Liver (tissue), 9 donors: Measurements from ENCODE around the gene PRSS33. TPM values are rescaled to one million over a fixed set of nuclear protein-coding genes. Genes with fewer than 3 reads are reported as not detected.

Experiments
- DNase-seq: peaks from one replicate; pipeline ENCODE4 v3.0.0-alpha.2; 2017; ENCODE audit warnings: low spot score
- H3K27ac ChIP-seq, 2 donors: one replicate each; pipeline ENCODE4 v1.7.0; 2013; ENCODE audit warnings: inconsistent platforms in 2 of 2, low read length in 2 of 2, control low read depth in 1 of 2, low read depth in 1 of 2, mild to moderate bottlenecking in 1 of 2
- H3K27me3 ChIP-seq, 4 donors: one replicate each; pipeline versions ENCODE4 v1.6.1 to v1.7.0; 2013; ENCODE audit warnings: low read length in 3 of 4, inconsistent platforms in 1 of 4, mild to moderate bottlenecking in 1 of 4, moderate library complexity in 1 of 4; ENCODE audit not compliant: control insufficient read depth in 4 of 4, insufficient read depth in 4 of 4
- H3K36me3 ChIP-seq, 4 donors: one replicate each; pipeline versions ENCODE4 v1.6.1 to v1.7.0; 2013; ENCODE audit warnings: low read length in 3 of 4, mild to moderate bottlenecking in 3 of 4, low read depth in 1 of 4, moderate library complexity in 1 of 4; ENCODE audit not compliant: control insufficient read depth in 4 of 4, insufficient read depth in 3 of 4
- H3K4me1 ChIP-seq, 4 donors: one replicate each; pipeline versions ENCODE4 v1.6.1 to v1.7.0; 2013; ENCODE audit warnings: low read length in 3 of 4, mild to moderate bottlenecking in 3 of 4, moderate library complexity in 1 of 4; ENCODE audit not compliant: control insufficient read depth in 4 of 4, insufficient read depth in 4 of 4
- H3K4me3 ChIP-seq, 3 donors: one replicate each; pipeline versions ENCODE4 v1.6.1 to v1.7.0; 2013; ENCODE audit warnings: low read length in 3 of 3, control low read depth in 1 of 3, low read depth in 1 of 3, mild to moderate bottlenecking in 1 of 3
- H3K9ac ChIP-seq, 2 donors: one replicate each; pipeline ENCODE4 v1.7.0; 2013; ENCODE audit warnings: low read length in 2 of 2, mild to moderate bottlenecking in 2 of 2, moderate library complexity in 2 of 2, control low read depth in 1 of 2, low read depth in 1 of 2
- H3K9me3 ChIP-seq, 4 donors: one replicate each; pipeline versions ENCODE4 v1.6.1 to v1.7.0; 2013; ENCODE audit warnings: low read length in 3 of 4; ENCODE audit not compliant: control insufficient read depth in 4 of 4
- EGR1 ChIP-seq, 2 donors: IDR thresholded peaks; 2 replicates each; pipeline ENCODE4 v1.6.1; 2016 to 2018; ENCODE audit warnings: antibody characterized with exemption in 2 of 2, low read depth in 2 of 2
- FOXA1 ChIP-seq: IDR thresholded peaks from 2 replicates; pipeline ENCODE4 v1.6.1; 2016; ENCODE audit warnings: antibody characterized with exemption
- FOXA2 ChIP-seq: IDR thresholded peaks from 2 replicates; pipeline ENCODE4 v1.6.1; 2016; ENCODE audit warnings: antibody characterized with exemption
- GABPA ChIP-seq, 2 donors: IDR thresholded peaks in 1 of 2; conservative IDR thresholded peaks in 1 of 2; 2 replicates each; pipeline ENCODE4 v1.6.1; 2016; ENCODE audit warnings: antibody characterized with exemption in 2 of 2, mild to moderate bottlenecking in 1 of 2, moderate library complexity in 1 of 2
- JUND ChIP-seq, 2 donors: IDR thresholded peaks; 2 replicates each; pipeline ENCODE4 v1.6.1; 2016; ENCODE audit warnings: antibody characterized with exemption in 2 of 2
- RAD21 ChIP-seq, 2 donors: IDR thresholded peaks; 2 replicates each; pipeline ENCODE4 v1.6.1; 2016; ENCODE audit warnings: antibody characterized with exemption in 2 of 2, mild to moderate bottlenecking in 2 of 2
- RXRA ChIP-seq, 2 donors: IDR thresholded peaks; 2 replicates each; pipeline ENCODE4 v1.6.1; 2017 to 2018; ENCODE audit warnings: antibody characterized with exemption in 2 of 2, mild to moderate bottlenecking in 1 of 2
- SP1 ChIP-seq: IDR thresholded peaks from 2 replicates; pipeline ENCODE4 v1.6.1; 2018; ENCODE audit warnings: antibody characterized with exemption, mild to moderate bottlenecking
- TAF1 ChIP-seq: conservative IDR thresholded peaks from 2 replicates; pipeline ENCODE4 v1.6.1; 2016; ENCODE audit warnings: antibody characterized with exemption, mild to moderate bottlenecking
- YY1 ChIP-seq: IDR thresholded peaks from 2 replicates; pipeline ENCODE4 v1.6.1; 2016; ENCODE audit warnings: antibody characterized with exemption, mild to moderate bottlenecking
- ZBTB33 ChIP-seq: IDR thresholded peaks from 2 replicates; pipeline ENCODE4 v1.6.1; 2016; ENCODE audit warnings: antibody characterized with exemption
- WGBS: extraction: QIAGEN DNeasy Blood & Tissue Kit; methylation state at CpG from one replicate; pipeline ENCODE4 v1.1.7; 2013; 5-methylcytosine and 5-hydroxymethylcytosine counted together
- polyA plus RNA-seq, 2 donors: library from polyadenylated mRNA; stranded (reverse) in 1 of 2; unstranded in 1 of 2; fragments of 200-250 nt in 1 of 2; fragments of >200 nt in 1 of 2; fragmentation: Nextera tagmentation in 1 of 2; extraction: Ambion mirVana in 1 of 2; gene quantifications; one replicate each; pipeline versions ENCODE4 v1.2.1 to v1.2.3, GENCODE V29; 2013 to 2015
- total RNA-seq, 2 donors: library from RNA; depleted of rRNA; stranded (reverse); fragments of >200 nt; gene quantifications; one replicate each; pipeline ENCODE4 v1.2.3, GENCODE V29; 2014
- TF ChIP-seq, protein P1 (sequence below): IDR thresholded peaks from 2 replicates; pipeline ENCODE4 v1.6.1; 2016; ENCODE audit warnings: antibody characterized with exemption
- TF ChIP-seq, protein P2 (sequence below): IDR thresholded peaks from 2 replicates; pipeline ENCODE4 v1.6.1; 2016; ENCODE audit warnings: antibody characterized with exemption
- TF ChIP-seq, protein P3 (sequence below): IDR thresholded peaks from 2 replicates; pipeline ENCODE4 v1.6.1; 2016; ENCODE audit warnings: antibody characterized with exemption, mild to moderate bottlenecking
- donor health status: healthy.
- donor health status: healthy.
- donor health status: healthy.
- donor health status: healthy.
- donor health status: healthy.

Gene PRSS33
- total and polyA plus RNA-seq, 4 donors: not detected

DNA sequence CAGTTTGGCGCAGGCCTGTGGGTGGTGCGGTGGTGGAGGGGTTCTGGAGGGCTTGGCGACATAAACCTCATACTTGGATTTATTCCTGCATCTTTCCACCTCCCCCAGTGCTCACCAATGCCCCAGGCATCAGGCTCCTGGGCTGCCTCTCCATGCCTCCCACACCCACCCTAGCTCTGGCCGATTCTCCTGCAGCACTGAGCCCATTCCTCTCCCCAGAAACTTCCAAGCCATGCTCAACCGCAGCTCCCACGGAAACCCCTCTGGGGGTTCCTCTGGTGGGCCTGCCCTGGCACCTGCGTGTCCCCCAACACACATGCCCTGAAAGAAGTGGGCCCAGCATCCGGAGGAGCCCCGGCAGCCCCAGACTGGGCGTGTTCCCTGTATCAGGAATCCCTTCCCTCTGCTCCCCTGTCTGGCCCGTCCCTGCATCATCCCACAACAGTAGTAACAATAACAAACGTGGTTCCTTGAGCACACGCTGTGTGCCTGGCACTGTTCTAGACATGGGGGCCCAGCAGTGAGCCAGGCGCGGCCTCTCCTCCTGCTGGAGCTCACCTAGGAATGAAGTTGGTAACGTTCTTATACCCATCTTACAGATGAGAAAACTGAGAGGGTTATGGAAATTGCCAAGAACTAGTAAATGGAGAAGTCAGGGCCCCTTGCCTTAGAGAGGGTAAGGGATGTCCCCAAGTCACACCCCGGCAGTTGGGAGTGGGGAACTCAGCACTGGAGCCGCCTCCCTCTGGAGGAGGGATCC, 32.0 kb upstream of the PRSS33 start (continued):
- no peak for TF ChIP-seq GABPA (IDR thresholded peaks at IDR 0.05 in 1 of 2, conservative IDR thresholded peaks at IDR 0.05 in 1 of 2)
- TF ChIP-seq SP1: no peak
- no peak for TF ChIP-seq JUND (IDR thresholded peaks at IDR 0.05)
- no peak for TF ChIP-seq TAF1
- TF ChIP-seq, protein P1, sequence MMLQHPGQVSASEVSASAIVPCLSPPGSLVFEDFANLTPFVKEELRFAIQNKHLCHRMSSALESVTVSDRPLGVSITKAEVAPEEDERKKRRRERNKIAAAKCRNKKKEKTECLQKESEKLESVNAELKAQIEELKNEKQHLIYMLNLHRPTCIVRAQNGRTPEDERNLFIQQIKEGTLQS: no peak
- TF ChIP-seq RXRA (IDR thresholded peaks at IDR 0.05): no peak
- no peak for TF ChIP-seq YY1
- no peak for TF ChIP-seq EGR1 (IDR thresholded peaks at IDR 0.05; ENCODE audit: low read depth in 2 of 2)
- TF ChIP-seq, protein P2, sequence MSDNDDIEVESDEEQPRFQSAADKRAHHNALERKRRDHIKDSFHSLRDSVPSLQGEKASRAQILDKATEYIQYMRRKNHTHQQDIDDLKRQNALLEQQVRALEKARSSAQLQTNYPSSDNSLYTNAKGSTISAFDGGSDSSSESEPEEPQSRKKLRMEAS: no peak
- no peak for TF ChIP-seq FOXA2

- Histone ChIP-seq H3K9me3 (no peaks in the 10 kb centered on the region), H3K9ac (no peak overlapping the region), H3K27ac (no peak overlapping the region), H3K36me3 (no peaks in the 10 kb centered on the region), H3K27me3 (peaks cover 0 to 3% (median 0%) of the 10 kb centered on the region in 4 donors), H3K4me1 (no peaks in the 10 kb centered on the region), H3K4me3 (no peak overlapping the region)
- 92% methylated on average over 10 of the region's 10 CpGs for WGBS
- DNase-seq: no peak
- TF ChIP-seq, protein P3, sequence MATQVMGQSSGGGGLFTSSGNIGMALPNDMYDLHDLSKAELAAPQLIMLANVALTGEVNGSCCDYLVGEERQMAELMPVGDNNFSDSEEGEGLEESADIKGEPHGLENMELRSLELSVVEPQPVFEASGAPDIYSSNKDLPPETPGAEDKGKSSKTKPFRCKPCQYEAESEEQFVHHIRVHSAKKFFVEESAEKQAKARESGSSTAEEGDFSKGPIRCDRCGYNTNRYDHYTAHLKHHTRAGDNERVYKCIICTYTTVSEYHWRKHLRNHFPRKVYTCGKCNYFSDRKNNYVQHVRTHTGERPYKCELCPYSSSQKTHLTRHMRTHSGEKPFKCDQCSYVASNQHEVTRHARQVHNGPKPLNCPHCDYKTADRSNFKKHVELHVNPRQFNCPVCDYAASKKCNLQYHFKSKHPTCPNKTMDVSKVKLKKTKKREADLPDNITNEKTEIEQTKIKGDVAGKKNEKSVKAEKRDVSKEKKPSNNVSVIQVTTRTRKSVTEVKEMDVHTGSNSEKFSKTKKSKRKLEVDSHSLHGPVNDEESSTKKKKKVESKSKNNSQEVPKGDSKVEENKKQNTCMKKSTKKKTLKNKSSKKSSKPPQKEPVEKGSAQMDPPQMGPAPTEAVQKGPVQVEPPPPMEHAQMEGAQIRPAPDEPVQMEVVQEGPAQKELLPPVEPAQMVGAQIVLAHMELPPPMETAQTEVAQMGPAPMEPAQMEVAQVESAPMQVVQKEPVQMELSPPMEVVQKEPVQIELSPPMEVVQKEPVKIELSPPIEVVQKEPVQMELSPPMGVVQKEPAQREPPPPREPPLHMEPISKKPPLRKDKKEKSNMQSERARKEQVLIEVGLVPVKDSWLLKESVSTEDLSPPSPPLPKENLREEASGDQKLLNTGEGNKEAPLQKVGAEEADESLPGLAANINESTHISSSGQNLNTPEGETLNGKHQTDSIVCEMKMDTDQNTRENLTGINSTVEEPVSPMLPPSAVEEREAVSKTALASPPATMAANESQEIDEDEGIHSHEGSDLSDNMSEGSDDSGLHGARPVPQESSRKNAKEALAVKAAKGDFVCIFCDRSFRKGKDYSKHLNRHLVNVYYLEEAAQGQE: no peak
- TF ChIP-seq RAD21 (IDR thresholded peaks at IDR 0.05): no peak
- TF ChIP-seq JUND (IDR thresholded peaks at IDR 0.05): no peak
- no peak for TF ChIP-seq TAF1
- TF ChIP-seq RXRA (IDR thresholded peaks at IDR 0.05): no peak
- no peak for TF ChIP-seq EGR1 (IDR thresholded peaks at IDR 0.05; ENCODE audit: low read depth in 2 of 2)
- no peak for TF ChIP-seq FOXA1
- TF ChIP-seq YY1: no peak
- TF ChIP-seq, protein P2: no peak
- no peak for TF ChIP-seq ZBTB33
These were observed 31.0 kb upstream of the PRSS33 start for GRCh38 chr16:2818272-2818876.
